ENCODE measurements around the gene INTU. TPM values are rescaled to one million over a fixed set of nuclear protein-coding genes. Genes with fewer than 3 reads are reported as not detected.
A peak's percentile ranks its signal among the peaks of the same experiment; 100 is the strongest.

The INTU gene
- total RNA-seq, 8 experiments from 2014 or later = 5.2 to 21.5 (median 13.0) TPM

- Histone ChIP-seq H3K27ac (no peak within 1 kb of the TSS), H3K4me3 (no peak within 1 kb of the TSS), H3K4me1 (replicated peaks in 1 of 2) (no peaks in the 10 kb centered on the region)
- in situ Hi-C loops (cut with MboI; ENCODE audit: low pct_unique_long_range_greater_than_20kb in 2 of 9, low sequenced_read_pairs in 9 of 9, unreplicated experiment in 9 of 9) = loop anchor here in 2 of 9 experiments (25.0 kb wide), 1 partner anchor 118 kb away; no protein-coding TSS in a partner anchor
- ATAC-seq (replicated peaks in 6 of 8) = no peak
- WGBS, 10 experiments = 89 to 98% (median 96%) methylated on average over 5 to 44 of the region's 64 CpGs; no CpG with 5 or more reads in 3 of the 10 experiments
These were observed 97.6 kb downstream of the INTU start, which contains the start of gene SLC25A31 for GRCh38 chr4:127730142-127730913. Gene SLC25A31 (plus strand): TSS chr4:127730400. CDS start chr4:127730546, 146 bp downstream.

DNA sequence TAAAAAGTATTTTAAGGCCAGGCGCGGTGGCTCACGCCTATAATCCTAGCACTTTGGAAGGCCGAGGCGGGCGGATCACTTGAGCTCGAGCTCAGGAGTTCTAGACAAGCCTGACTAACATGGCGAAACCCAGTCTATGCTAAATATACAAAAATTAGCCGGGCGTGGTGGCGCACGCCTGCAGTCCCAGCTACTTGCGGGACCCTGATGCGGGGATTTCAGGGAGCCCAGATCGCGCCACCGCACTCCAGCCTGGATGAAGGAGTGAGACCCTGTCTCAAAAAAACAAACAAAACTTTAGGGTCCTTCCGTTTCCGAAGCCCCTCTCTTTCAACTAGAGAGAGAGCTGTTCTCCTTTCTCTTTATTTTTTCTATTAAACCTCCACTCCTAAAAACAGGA lies 98.6 kb downstream of the INTU start:
- H3K27ac ChIP-seq = no peak overlapping the region
- WGBS, 10 experiments = 53 to 100% (median 94%) methylated on average over 2 to 19 of the region's 19 CpGs; no CpG with 5 or more reads in 2 of the 10 experiments
- in situ Hi-C loops (cut with MboI; ENCODE audit: low pct_unique_long_range_greater_than_20kb in 2 of 9, low sequenced_read_pairs in 9 of 9, unreplicated experiment in 9 of 9) = loop anchor here in 2 of 9 experiments (25.0 kb wide), 1 partner anchor 119 kb away; no protein-coding TSS in a partner anchor

DNA sequence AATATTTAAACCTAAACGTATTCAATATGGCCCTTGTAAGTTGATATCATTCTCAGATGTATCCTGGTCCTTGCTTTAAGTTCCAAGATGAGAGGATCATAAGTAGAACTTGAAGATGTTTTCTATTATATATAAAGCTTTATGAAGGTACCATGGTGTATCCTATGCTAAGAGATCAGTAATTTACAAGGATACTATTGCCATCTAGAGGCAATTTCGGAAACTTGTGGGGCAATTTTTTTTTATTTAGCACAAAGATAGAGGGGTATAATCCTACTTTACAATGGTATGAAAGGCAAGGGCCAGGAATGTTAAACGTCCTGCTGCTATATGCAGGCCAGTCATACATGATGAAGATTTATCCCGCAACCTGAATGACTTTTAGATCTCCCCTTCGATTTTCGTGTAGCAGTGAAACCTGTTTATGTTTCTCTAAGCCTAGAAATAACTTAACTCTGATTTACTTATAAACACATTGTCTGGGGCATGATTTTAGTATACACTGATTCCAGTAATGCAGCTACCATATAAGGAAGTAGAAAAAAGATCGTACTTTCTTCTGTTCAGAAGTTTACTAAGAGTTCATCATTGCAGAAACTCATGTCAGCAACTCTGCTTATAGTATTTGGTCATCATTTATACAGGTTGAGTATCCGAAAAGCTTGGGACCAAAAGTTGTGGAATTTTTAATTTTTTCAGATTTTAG lies 100.0 kb downstream of the INTU start:
- in situ Hi-C loops (cut with MboI; ENCODE audit: low pct_unique_long_range_greater_than_20kb in 2 of 9, low sequenced_read_pairs in 9 of 9, unreplicated experiment in 9 of 9) = loop anchor here in 2 of 9 experiments (25.0 kb wide), 1 partner anchor 120 kb away; no protein-coding TSS in a partner anchor
- H3K27ac ChIP-seq = no peak overlapping the region
- WGBS, 10 experiments = 4 to 49% (median 27%) methylated on average over 4 to 8 of the region's 8 CpGs
- no peak overlapping the region for H3K4me3 ChIP-seq
- peak in 6 of 8 experiments; percentile 24 to 90 (median 74) for ATAC-seq (replicated peaks in 6 of 8)
- no peaks in the 10 kb centered on the region for H3K4me1 ChIP-seq (replicated peaks in 1 of 2)

More for the DNA sequence above, 98.6 kb downstream of the INTU start:
- Histone ChIP-seq H3K4me1 (replicated peaks in 1 of 2) (no peaks in the 10 kb centered on the region), H3K4me3 (no peak overlapping the region)
- no peak for ATAC-seq (replicated peaks in 6 of 8)

DNA sequence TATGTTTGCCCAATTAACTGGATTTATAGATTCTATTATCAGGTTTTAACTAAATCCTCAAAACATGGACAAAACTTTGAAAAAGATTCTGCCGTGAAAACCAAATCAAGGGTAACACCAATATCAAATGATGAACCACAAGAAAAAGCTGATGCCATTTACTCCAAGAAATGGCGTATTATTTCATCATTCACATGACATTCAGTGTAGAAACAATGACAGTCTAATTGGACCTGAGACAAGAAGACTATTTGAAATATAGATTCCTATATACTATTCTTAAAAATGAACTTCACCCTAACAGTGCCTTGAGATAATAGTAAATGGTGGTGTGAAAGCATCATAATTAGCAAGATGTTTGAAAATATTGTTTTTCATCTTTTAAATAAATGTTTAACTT lies 102.2 kb downstream of the INTU start:
- no peak for ATAC-seq (replicated peaks in 6 of 8)
- H3K4me1 ChIP-seq (replicated peaks in 1 of 2) = no peaks in the 10 kb centered on the region
- 71 to 100% (median 89%) methylated on average over 1 to 2 of the region's 2 CpGs for WGBS, 10 experiments
- H3K27ac ChIP-seq = no peak overlapping the region
- in situ Hi-C loops (cut with MboI; ENCODE audit: low pct_unique_long_range_greater_than_20kb in 2 of 9, low sequenced_read_pairs in 9 of 9, unreplicated experiment in 9 of 9) = loop anchor here in 2 of 9 experiments (25.0 kb wide), 1 partner anchor 123 kb away; no protein-coding TSS in a partner anchor
- no peak overlapping the region for H3K4me3 ChIP-seq

- ATAC-seq (replicated peaks in 6 of 8) = peak in 2 of 8 experiments; percentile 17 to 22
- H3K27ac ChIP-seq = no peak overlapping the region
- no peak overlapping the region for H3K4me3 ChIP-seq
- in situ Hi-C loops (cut with MboI; ENCODE audit: low pct_unique_long_range_greater_than_20kb in 2 of 9, low sequenced_read_pairs in 9 of 9, unreplicated experiment in 9 of 9) = loop anchor here in 2 of 9 experiments (25.0 kb wide), 1 partner anchor 125 kb away; no protein-coding TSS in a partner anchor
- no peaks in the 10 kb centered on the region for H3K4me1 ChIP-seq (replicated peaks in 1 of 2)
- WGBS, 10 experiments = 0 to 92% (median 65%) methylated on average over 1 to 4 of the region's 4 CpGs
These were observed 104.5 kb downstream of the INTU start for GRCh38 chr4:127737295-127737694.

DNA sequence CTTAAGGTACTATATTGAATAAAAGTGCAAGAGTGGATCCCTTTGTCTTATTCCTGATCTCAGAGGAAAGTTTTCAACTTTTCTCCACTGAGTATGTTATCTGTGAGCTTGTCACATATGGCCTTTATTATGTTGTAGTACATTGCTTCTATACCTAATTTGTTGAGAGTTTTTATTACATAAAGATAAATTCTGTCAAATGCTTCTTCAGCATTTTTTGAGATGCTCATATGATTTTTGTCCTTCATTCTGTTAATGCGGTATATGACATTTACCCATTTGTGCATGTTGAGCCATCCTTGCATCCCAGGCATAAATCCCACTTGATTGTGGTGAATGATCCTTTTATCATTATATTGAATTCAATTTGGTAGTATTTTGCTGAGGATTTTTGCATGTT lies 108.5 kb downstream of the INTU start:
- no peak overlapping the region for H3K4me3 ChIP-seq
- H3K4me1 ChIP-seq (replicated peaks in 1 of 2) = no peaks in the 10 kb centered on the region
- no peak for ATAC-seq (replicated peaks in 6 of 8)
- in situ Hi-C loops (cut with MboI; ENCODE audit: low pct_unique_long_range_greater_than_20kb in 2 of 9, low sequenced_read_pairs in 9 of 9, unreplicated experiment in 9 of 9) = loop anchor here in 2 of 9 experiments (25.0 kb wide), 1 partner anchor 129 kb away; no protein-coding TSS in a partner anchor
- WGBS, 10 experiments = 69 to 100% (median 100%) methylated on average over 1 of the region's 1 CpG; no CpG with 5 or more reads in 1 of the 10 experiments
- no peak overlapping the region for H3K27ac ChIP-seq

DNA sequence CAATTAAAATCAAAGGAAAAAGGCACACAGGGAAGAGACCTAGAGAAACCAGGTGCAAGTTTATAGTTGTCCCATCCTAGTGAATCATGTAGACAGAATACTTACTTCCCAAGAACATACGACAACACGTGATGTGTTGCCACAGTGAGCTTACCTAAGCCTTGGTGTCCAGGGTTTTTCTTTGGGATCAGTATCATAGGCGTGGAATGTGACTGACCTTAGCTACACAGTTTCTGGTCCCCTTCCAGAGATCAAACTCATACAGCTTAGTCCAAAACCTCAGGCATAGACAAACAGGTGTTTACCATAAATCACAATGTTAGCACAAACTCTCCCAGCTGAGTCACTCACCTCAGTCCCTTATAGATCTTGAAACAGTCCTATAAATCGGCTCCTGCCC lies 115.1 kb downstream of the INTU start:
- 30 to 100% (median 86%) methylated on average over 1 to 3 of the region's 4 CpGs; no CpG with 5 or more reads in 2 of the 10 experiments for WGBS, 10 experiments
- no peak for ATAC-seq (replicated peaks in 6 of 8)
- no peak overlapping the region for H3K27ac ChIP-seq
- no peaks in the 10 kb centered on the region for H3K4me1 ChIP-seq (replicated peaks in 1 of 2)
- no peak overlapping the region for H3K4me3 ChIP-seq
- in situ Hi-C loops (cut with MboI; ENCODE audit: low pct_unique_long_range_greater_than_20kb in 2 of 9, low sequenced_read_pairs in 9 of 9, unreplicated experiment in 9 of 9) = loop anchor here in 2 of 9 experiments (25.0 kb wide), 1 partner anchor 136 kb away; no protein-coding TSS in a partner anchor

GRCh38 chr4:127748957-127749356 lies 116.2 kb downstream of the INTU start:
- H3K4me3 ChIP-seq = no peak overlapping the region
- in situ Hi-C loops (cut with MboI; ENCODE audit: low pct_unique_long_range_greater_than_20kb in 2 of 9, low sequenced_read_pairs in 9 of 9, unreplicated experiment in 9 of 9) = loop anchor here in 2 of 9 experiments (25.0 kb wide), 1 partner anchor 137 kb away; no protein-coding TSS in a partner anchor
- ATAC-seq (replicated peaks in 6 of 8) = no peak
- H3K27ac ChIP-seq = no peak overlapping the region
- no peaks in the 10 kb centered on the region for H3K4me1 ChIP-seq (replicated peaks in 1 of 2)
- 38 to 100% (median 84%) methylated on average over 2 of the region's 2 CpGs for WGBS, 10 experiments

- Histone ChIP-seq H3K4me3 (no peak overlapping the region), H3K27ac (no peak overlapping the region), H3K4me1 (replicated peaks in 1 of 2) (no peaks in the 10 kb centered on the region)
- no peak for ATAC-seq (replicated peaks in 6 of 8)
- WGBS, 10 experiments = 29 to 100% (median 70%) methylated on average over 1 to 2 of the region's 2 CpGs; no CpG with 5 or more reads in 2 of the 10 experiments
- in situ Hi-C loops (cut with MboI; ENCODE audit: low pct_unique_long_range_greater_than_20kb in 2 of 9, low sequenced_read_pairs in 9 of 9, unreplicated experiment in 9 of 9) = no loop called here
These were observed 124.1 kb downstream of the INTU start for GRCh38 chr4:127756906-127757305.

DNA sequence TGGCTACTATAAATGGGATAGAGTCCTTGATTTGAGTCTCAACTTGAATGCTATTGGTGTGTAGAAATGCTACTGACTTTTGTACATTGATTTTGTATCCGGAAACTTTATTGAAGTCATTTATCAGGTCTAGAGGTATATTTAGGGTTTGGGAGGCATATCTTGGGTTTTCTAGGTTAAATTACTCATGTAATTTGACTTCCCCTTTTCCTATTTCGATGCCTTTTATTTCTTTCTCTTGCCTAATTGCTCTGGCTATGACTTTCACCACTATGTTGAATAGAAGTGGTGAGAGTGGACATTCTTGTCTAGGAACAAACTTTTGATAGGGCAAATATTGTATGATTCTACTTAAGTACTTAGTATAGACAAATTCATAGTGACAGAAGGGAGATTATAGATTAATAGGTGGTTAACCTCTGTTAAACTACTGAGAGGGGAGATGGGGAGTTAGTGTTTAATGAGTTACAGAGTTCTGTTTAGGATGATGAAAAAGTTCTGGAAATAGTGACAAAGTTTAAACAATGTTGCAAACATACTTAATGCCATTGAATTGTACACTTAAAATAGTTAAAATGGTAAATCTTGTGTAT lies 126.6 kb downstream of the INTU start:
- in situ Hi-C loops (cut with MboI; ENCODE audit: low pct_unique_long_range_greater_than_20kb in 2 of 9, low sequenced_read_pairs in 9 of 9, unreplicated experiment in 9 of 9) = no loop called here
- 25 to 100% (median 50%) methylated on average over 1 to 2 of the region's 2 CpGs; no CpG with 5 or more reads in 2 of the 10 experiments for WGBS, 10 experiments
- H3K4me3 ChIP-seq = no peak overlapping the region
- no peak overlapping the region for H3K27ac ChIP-seq
- no peak for ATAC-seq (replicated peaks in 6 of 8)
- no peaks in the 10 kb centered on the region for H3K4me1 ChIP-seq (replicated peaks in 1 of 2)

GRCh38 chr4:127759893-127760292 lies 127.1 kb downstream of the INTU start:
- no peak for ATAC-seq (replicated peaks in 6 of 8)
- WGBS, 10 experiments = 33 to 98% (median 79%) methylated on average over 2 to 3 of the region's 3 CpGs; no CpG with 5 or more reads in 1 of the 10 experiments
- no peaks in the 10 kb centered on the region for H3K4me1 ChIP-seq (replicated peaks in 1 of 2)
- in situ Hi-C loops (cut with MboI; ENCODE audit: low pct_unique_long_range_greater_than_20kb in 2 of 9, low sequenced_read_pairs in 9 of 9, unreplicated experiment in 9 of 9) = no loop called here
- no peak overlapping the region for H3K27ac ChIP-seq
- H3K4me3 ChIP-seq = no peak overlapping the region

GRCh38 chr4:127771535-127772275 lies 138.9 kb downstream of the INTU start:
- in situ Hi-C loops (cut with MboI; ENCODE audit: low pct_unique_long_range_greater_than_20kb in 2 of 9, low sequenced_read_pairs in 9 of 9, unreplicated experiment in 9 of 9) = no loop called here

More at GRCh38 chr4:127771535-127772275, 138.9 kb downstream of the INTU start:
- no peak for ATAC-seq (replicated peaks in 6 of 8)
- Histone ChIP-seq H3K27ac (no peak overlapping the region), H3K4me1 (replicated peaks in 1 of 2) (no peaks in the 10 kb centered on the region), H3K4me3 (no peak overlapping the region)
- WGBS, 10 experiments = 12 to 92% (median 81%) methylated on average over 2 to 4 of the region's 4 CpGs

All from motor neuron (in vitro differentiated cells).